Suppressor macrophage treated with lipopolysaccharide for 4 hours (primary cell): ENCODE data around the gene LRP2.
A peak's percentile ranks its signal among the peaks of the same experiment; 100 is the strongest.

Experiments
- DNase-seq: peaks from one replicate; pipeline ENCODE4 v3.0.0-alpha.2; 2020

LRP2 gene

GRCh38 chr2:169082995-169083394 is 279.3 kb downstream of the LRP2 start:
- DNase-seq: peak; percentile 87

DNA sequence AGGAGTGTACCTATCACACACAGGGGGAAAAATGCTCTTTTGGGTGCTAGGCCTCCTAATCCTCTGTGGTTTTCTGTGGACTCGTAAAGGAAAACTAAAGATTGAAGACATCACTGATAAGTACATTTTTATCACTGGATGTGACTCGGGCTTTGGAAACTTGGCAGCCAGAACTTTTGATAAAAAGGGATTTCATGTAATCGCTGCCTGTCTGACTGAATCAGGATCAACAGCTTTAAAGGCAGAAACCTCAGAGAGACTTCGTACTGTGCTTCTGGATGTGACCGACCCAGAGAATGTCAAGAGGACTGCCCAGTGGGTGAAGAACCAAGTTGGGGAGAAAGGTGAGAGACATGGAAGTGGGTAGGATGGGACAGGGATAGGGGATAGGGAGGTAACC is 280.8 kb downstream of the LRP2 start:
- DNase-seq: no peak

- DNase-seq: peak; percentile 73
These were observed 281.9 kb downstream of the LRP2 start for GRCh38 chr2:169080250-169081069.

DNA sequence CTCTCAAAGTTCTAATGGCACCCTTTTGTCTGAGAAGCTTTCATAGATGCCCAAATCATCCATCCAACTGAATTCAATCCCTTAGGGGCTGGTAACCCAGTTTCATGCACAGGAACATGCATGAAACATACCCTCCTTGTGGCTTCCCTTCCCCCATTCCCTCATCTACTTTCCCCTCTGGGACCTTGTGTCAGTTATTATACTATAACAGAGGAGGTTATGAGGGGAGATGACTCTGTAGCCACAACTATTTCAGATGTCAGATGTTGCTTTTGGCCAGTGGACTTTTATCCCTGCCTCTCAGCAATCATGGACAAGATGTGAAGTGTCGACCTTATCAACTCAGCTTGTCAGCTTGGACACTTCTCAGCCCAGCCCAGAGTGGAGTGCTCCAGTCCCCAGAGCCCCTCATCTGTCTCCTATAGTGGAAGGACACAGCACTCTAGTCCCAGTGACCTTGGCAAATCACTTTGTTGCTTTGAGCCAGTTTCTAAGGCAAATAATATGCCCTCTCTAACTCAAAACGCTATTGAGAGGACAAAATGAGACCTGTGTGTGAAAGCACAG is 284.6 kb downstream of the LRP2 start:
- DNase-seq: no peak
